IPS-18c (cell line): Measurements from ENCODE around the gene NUP153.
A peak's percentile ranks its signal among the peaks of the same experiment; 100 is the strongest.
"Not testable (repeated sequence)": the region's sequence is repeated elsewhere in the genome, so short reads cannot be mapped to it uniquely, and the experiment has no call there.

ENCODE experiments used
- H3K4me3 ChIP-seq: 2 replicates; pipeline ENCODE4 v1.7.0; 2013; ENCODE audit warnings: low read depth, mild to moderate bottlenecking, low read length, moderate library complexity; ENCODE audit not compliant: insufficient read depth
- H3K9me3 ChIP-seq: one replicate; pipeline ENCODE4 v1.6.1; 2013; ENCODE audit warnings: mild to moderate bottlenecking, low read length, moderate library complexity; ENCODE audit not compliant: control insufficient read depth, insufficient read depth

NUP153 gene

GRCh38 chr6:17706580-17707370 lies at the start of gene NUP153:
Gene NUP153, minus strand, starts transcription at chr6:17706925. Its CDS starts 538 bp downstream, at chr6:17706387.
- H3K9me3 ChIP-seq = no peaks in the 10 kb centered on the region
- peak within 1 kb of the TSS; percentile 91 for H3K4me3 ChIP-seq

- no peak overlapping the region for H3K4me3 ChIP-seq
- H3K9me3 ChIP-seq = no peaks in the 10 kb centered on the region
These were observed 47.5 kb upstream of the NUP153 start for GRCh38 chr6:17754254-17754653.

GRCh38 chr6:17745324-17745723 lies 38.6 kb upstream of the NUP153 start:
- H3K9me3 ChIP-seq, H3K4me3 ChIP-seq: not testable (repeated sequence)

- H3K4me3 ChIP-seq, H3K9me3 ChIP-seq: not testable (repeated sequence)
These were observed 38.1 kb upstream of the NUP153 start for GRCh38 chr6:17744757-17745308.

GRCh38 chr6:17744019-17744756 lies 37.5 kb upstream of the NUP153 start:
- no peak overlapping the region for H3K4me3 ChIP-seq
- no peaks in the 10 kb centered on the region for H3K9me3 ChIP-seq

GRCh38 chr6:17741507-17741906 lies 34.8 kb upstream of the NUP153 start:
- H3K4me3 ChIP-seq = no peak overlapping the region
- H3K9me3 ChIP-seq = peaks cover 2% of the 10 kb centered on the region

GRCh38 chr6:17740559-17741220 lies 34.0 kb upstream of the NUP153 start:
- Histone ChIP-seq H3K4me3 (no peak overlapping the region), H3K9me3 (peaks cover 2% of the 10 kb centered on the region)

GRCh38 chr6:17737704-17738252 lies 31.1 kb upstream of the NUP153 start:
- H3K9me3 ChIP-seq = peaks cover 4% of the 10 kb centered on the region
- H3K4me3 ChIP-seq = no peak overlapping the region

GRCh38 chr6:17735311-17735710 lies 28.6 kb upstream of the NUP153 start:
- H3K9me3 ChIP-seq, H3K4me3 ChIP-seq: not testable (repeated sequence)

- H3K9me3 ChIP-seq = peaks cover 2% of the 10 kb centered on the region
- no peak overlapping the region for H3K4me3 ChIP-seq
These were observed 23.5 kb upstream of the NUP153 start for GRCh38 chr6:17730078-17730704.

GRCh38 chr6:17729223-17730077 lies 22.7 kb upstream of the NUP153 start:
- Histone ChIP-seq H3K9me3 (peaks cover 2% of the 10 kb centered on the region), H3K4me3 (no peak overlapping the region)

GRCh38 chr6:17728551-17729222 lies 22.0 kb upstream of the NUP153 start:
- peaks cover 2% of the 10 kb centered on the region for H3K9me3 ChIP-seq
- no peak overlapping the region for H3K4me3 ChIP-seq

- no peak overlapping the region for H3K4me3 ChIP-seq
- H3K9me3 ChIP-seq = no peaks in the 10 kb centered on the region
These were observed 18.4 kb upstream of the NUP153 start for GRCh38 chr6:17725083-17725482.

GRCh38 chr6:17724341-17724740 lies 17.6 kb upstream of the NUP153 start:
- no peak overlapping the region for H3K4me3 ChIP-seq
- H3K9me3 ChIP-seq = no peaks in the 10 kb centered on the region

GRCh38 chr6:17721671-17722070 lies 14.9 kb upstream of the NUP153 start:
- Histone ChIP-seq H3K9me3 (no peaks in the 10 kb centered on the region), H3K4me3 (no peak overlapping the region)
